ENCODE measurements around the gene SCCPDH. TPM values are rescaled to one million over a fixed set of nuclear protein-coding genes. Genes with fewer than 3 reads are reported as not detected.

The SCCPDH gene
- total and polyA plus RNA-seq, 2 of the 13 experiments (the other 11 are each of a cell fraction or from before 2014, with no cell fraction given): 36.7 to 62.3 TPM

DNA sequence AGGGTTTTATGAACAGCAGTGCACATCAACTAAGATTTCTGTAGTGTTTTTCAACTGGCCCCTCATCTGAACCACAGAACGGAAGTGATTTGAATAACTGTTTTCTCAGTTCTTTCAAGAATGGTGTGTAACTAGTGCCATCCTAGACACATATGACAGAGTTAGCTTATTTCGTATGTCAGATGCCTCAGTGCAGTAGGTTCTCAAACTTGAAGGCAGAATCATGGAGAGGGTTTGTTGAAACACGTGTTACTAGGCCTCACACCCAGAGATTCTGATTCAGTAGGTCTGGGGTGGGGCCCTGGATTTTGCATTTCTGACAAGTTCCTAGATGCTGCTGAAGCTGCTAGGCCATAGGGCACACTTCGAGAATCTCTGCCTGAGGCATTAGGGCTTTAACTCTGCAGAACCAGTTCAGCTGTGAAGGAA lies 49.0 kb downstream of the SCCPDH start (continued):
- TF ChIP-seq ZNF407 (CRISPR knock-in tag; IDR thresholded peaks at IDR 0.05; ENCODE audit: not compliant biosample characterization) (no peak), ZBTB46 (CRISPR knock-in tag; IDR thresholded peaks at IDR 0.05; ENCODE audit: borderline replicate concordance) (no peak), IRX3 (CRISPR knock-in tag; IDR thresholded peaks at IDR 0.05; ENCODE audit: borderline replicate concordance, low read depth) (no peak), ZNF546 (CRISPR knock-in tag; conservative IDR thresholded peaks at IDR 0.05) (no peak), ESRRA (CRISPR knock-in tag; IDR thresholded peaks at IDR 0.05; ENCODE audit: low read depth) (no peak), NFRKB (IDR thresholded peaks at IDR 0.05) (no peak), GFI1 (CRISPR knock-in tag; IDR thresholded peaks at IDR 0.05; ENCODE audit: borderline replicate concordance) (no peak), KDM5A (IDR thresholded peaks at IDR 0.05; ENCODE audit: borderline replicate concordance, low read length) (no peak), SRSF4 (IDR thresholded peaks at IDR 0.05; ENCODE audit: low read depth, low read length, poor library complexity, severe bottlenecking) (no peak), GMEB2 (CRISPR knock-in tag; IDR thresholded peaks at IDR 0.05; ENCODE audit: low read depth) (no peak), TP53 (CRISPR knock-in tag; conservative IDR thresholded peaks at IDR 0.05) (no peak), NAIF1 (CRISPR knock-in tag; IDR thresholded peaks at IDR 0.05; ENCODE audit: borderline replicate concordance) (no peak), SRSF1 (optimal IDR thresholded peaks at IDR 0.05; ENCODE audit: low read depth, low read length) (no peak)
- TF ChIP-seq, protein P1, sequence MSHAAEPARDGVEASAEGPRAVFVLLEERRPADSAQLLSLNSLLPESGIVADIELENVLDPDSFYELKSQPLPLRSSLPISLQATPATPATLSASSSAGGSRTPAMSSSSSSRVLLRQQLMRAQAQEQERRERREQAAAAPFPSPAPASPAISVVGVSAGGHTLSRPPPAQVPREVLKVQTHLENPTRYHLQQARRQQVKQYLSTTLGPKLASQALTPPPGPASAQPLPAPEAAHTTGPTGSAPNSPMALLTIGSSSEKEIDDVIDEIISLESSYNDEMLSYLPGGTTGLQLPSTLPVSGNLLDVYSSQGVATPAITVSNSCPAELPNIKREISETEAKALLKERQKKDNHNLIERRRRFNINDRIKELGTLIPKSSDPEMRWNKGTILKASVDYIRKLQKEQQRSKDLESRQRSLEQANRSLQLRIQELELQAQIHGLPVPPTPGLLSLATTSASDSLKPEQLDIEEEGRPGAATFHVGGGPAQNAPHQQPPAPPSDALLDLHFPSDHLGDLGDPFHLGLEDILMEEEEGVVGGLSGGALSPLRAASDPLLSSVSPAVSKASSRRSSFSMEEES (CRISPR knock-in tag; IDR thresholded peaks at IDR 0.05): no peak
- TF ChIP-seq, protein P2, sequence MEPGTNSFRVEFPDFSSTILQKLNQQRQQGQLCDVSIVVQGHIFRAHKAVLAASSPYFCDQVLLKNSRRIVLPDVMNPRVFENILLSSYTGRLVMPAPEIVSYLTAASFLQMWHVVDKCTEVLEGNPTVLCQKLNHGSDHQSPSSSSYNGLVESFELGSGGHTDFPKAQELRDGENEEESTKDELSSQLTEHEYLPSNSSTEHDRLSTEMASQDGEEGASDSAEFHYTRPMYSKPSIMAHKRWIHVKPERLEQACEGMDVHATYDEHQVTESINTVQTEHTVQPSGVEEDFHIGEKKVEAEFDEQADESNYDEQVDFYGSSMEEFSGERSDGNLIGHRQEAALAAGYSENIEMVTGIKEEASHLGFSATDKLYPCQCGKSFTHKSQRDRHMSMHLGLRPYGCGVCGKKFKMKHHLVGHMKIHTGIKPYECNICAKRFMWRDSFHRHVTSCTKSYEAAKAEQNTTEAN (CRISPR knock-in tag; conservative IDR thresholded peaks at IDR 0.05): no peak

Measured in HepG2 (cell line).